HEK293 (cell line): ENCODE results near the gene ITGA3.

Experiments
- CTCF ChIP-seq: fragments of 450-650 bp; formaldehyde crosslinking; IDR thresholded peaks from 2 replicates; pipeline ENCODE4 v1.5.1; 2016; ENCODE audit warnings: missing biosample characterization, missing genetic modification characterization
- ZNF530 ChIP-seq: fragments of 450-650 bp; formaldehyde crosslinking; IDR thresholded peaks from 2 replicates; pipeline ENCODE4 v1.5.1; 2016; ENCODE audit warnings: low read depth, missing biosample characterization, missing genetic modification characterization
- ZNF558 ChIP-seq: fragments of 450-650 bp; formaldehyde crosslinking; IDR thresholded peaks from 2 replicates; pipeline ENCODE4 v1.5.1; 2016; ENCODE audit warnings: missing biosample characterization, missing genetic modification characterization
- ZNF639 ChIP-seq: fragments of 450-650 bp; formaldehyde crosslinking; IDR thresholded peaks from 2 replicates; pipeline ENCODE4 v1.5.1; 2016; ENCODE audit warnings: missing biosample characterization, missing genetic modification characterization
- ZSCAN5A ChIP-seq: fragments of 450-650 bp; formaldehyde crosslinking; IDR thresholded peaks from 2 replicates; pipeline ENCODE4 v1.5.1; 2016; ENCODE audit warnings: missing biosample characterization, missing genetic modification characterization

GRCh38 chr17:50063561-50064252 is 7.8 kb downstream of the ITGA3 start:
- TF ChIP-seq CTCF (tag by site-specific recombination) (no peak), ZSCAN5A (tag by site-specific recombination) (no peak), ZNF558 (no peak), ZNF530 (no peak), ZNF639 (tag by site-specific recombination) (no peak)
